Colonic mucosa (tissue), 4 donors: ENCODE data around the gene PHC1. TPM values are rescaled to one million over a fixed set of nuclear protein-coding genes. Genes with fewer than 3 reads are reported as not detected.

ENCODE experiments used
- DNase-seq: peaks from one replicate; pipeline ENCODE4 v3.0.0-alpha.2; 2020
- H3K27ac ChIP-seq: fragments of 200-600 bp; one replicate; pipeline ENCODE4 v1.8.0; 2021
- H3K27me3 ChIP-seq: fragments of 200-600 bp; one replicate; pipeline ENCODE4 v1.8.0; 2021
- H3K36me3 ChIP-seq: fragments of 200-600 bp; one replicate; pipeline ENCODE4 v1.8.0; 2021
- H3K4me1 ChIP-seq: fragments of 200-600 bp; one replicate; pipeline ENCODE4 v1.8.0; 2021; ENCODE audit warnings: mild to moderate bottlenecking
- H3K4me3 ChIP-seq: fragments of 200-600 bp; one replicate; pipeline ENCODE4 v1.8.0; 2021
- H3K9ac ChIP-seq, 2 donors: one replicate each; pipeline ENCODE4 v1.7.0; 2013; ENCODE audit warnings: control low read depth in 2 of 2, low read depth in 2 of 2, low read length in 2 of 2
- H3K9me3 ChIP-seq: fragments of 200-600 bp; one replicate; pipeline ENCODE4 v1.8.0; 2021
- CTCF ChIP-seq: fragments of 200-600 bp; IDR thresholded peaks from one replicate; pipeline ENCODE4 v1.8.0; 2022; ENCODE audit warnings: antibody characterized with exemption, mild to moderate bottlenecking
- intact Hi-C: fragments of 100-400 bp; cut with DNase I; formaldehyde crosslinking; loops from one replicate; pipeline ENCODE4 v1.14.1; 2022
- total RNA-seq, 2 donors: library from RNA; stranded (reverse); fragmentation: NEBNext Ultra II Directional in 1 of 2; extraction: Animal tissue kit (Norgen Biotek cat#: 25700) in 1 of 2; gene quantifications; one replicate each; pipeline ENCODE4 v1.2.1, GENCODE V29; 2021
- donor health status: healthy.
- donor health status: DM: no; HTN: no; CAD: no.
- donor health status: DM: no; HTN: no; CAD: no.

PHC1 gene
- total RNA-seq, 2 donors from 2014 or later, result 7.2 to 12.8 TPM

- intact Hi-C loops, result no loop called here
- H3K27me3 ChIP-seq, result no peaks in the 10 kb centered on the region
- TF ChIP-seq CTCF, result no peak
- H3K9me3 ChIP-seq, result no peaks in the 10 kb centered on the region
- H3K27ac ChIP-seq, result peak overlapping the region; percentile 93
- H3K4me1 ChIP-seq, result peaks cover 8% of the 10 kb centered on the region
- peak; percentile 27 for DNase-seq
- peak overlapping the region; percentile 80 to 92 for H3K9ac ChIP-seq
- peaks cover 6% of the 10 kb centered on the region for H3K36me3 ChIP-seq
- peak overlapping the region; percentile 89 for H3K4me3 ChIP-seq
Observed at GRCh38 chr12:8948701-8949341, 34.5 kb downstream of the PHC1 start.

DNA sequence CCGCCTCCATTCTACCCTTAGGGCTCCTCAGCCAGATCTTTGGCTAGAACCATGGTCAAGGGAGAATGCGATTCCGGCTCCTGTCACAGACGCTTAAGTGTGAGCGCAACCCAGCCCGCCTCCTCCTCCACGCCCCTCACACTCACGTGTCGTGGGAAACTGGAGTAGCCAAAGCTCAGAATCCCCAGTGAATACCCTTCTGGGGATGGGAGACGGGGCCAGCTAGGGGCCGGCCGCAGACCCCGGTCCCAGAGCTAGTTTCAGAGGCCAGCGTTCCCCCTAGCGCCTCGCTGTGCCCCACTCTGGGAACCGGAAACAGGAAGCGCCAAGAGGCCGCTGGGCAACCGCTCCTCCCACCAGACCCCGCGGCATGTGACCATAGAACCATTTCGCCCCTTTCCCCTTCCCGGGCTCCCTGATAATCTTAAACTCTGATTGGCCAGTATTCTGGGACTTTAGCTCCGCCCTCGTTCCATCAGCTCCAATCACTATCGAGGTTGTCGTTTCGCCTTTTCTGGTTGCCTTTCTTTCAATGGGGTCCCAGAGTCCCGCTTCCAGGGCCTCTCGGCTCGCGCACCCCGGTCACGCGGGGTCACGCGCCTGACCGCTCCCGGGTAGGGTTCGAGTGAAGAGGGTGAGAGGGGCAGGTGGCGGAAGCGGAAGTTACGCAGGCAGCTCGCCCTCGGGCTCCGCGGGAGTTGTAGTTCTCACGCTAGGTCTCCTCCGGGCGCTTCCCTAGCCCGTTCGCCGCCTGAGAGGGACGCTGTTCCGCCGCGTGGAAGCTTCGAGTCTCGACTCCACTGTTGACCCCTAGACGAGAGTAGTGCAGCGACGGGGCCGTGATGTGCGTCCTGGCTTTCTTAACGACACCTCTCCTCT lies 35.3 kb downstream of the PHC1 start, which contains the start of gene M6PR:
M6PR (minus strand) TSS at position 304 of the 879 bp plus-strand sequence. CDS start 3,241 bp downstream, outside the sequence.
- DNase-seq, result peak; percentile 94
- H3K27me3 ChIP-seq, result no peaks in the 10 kb centered on the region
- TF ChIP-seq CTCF, result peak; percentile 24
- intact Hi-C loops, result no loop called here
- H3K27ac ChIP-seq, result peak within 1 kb of the TSS; percentile 93
- H3K9ac ChIP-seq, result peak within 1 kb of the TSS; percentile 80 to 92
- H3K4me1 ChIP-seq, result peaks cover 8% of the 10 kb centered on the region
- peaks cover 6% of the 10 kb centered on the region for H3K36me3 ChIP-seq
- H3K4me3 ChIP-seq, result peak within 1 kb of the TSS; percentile 89
- H3K9me3 ChIP-seq, result no peaks in the 10 kb centered on the region

DNA sequence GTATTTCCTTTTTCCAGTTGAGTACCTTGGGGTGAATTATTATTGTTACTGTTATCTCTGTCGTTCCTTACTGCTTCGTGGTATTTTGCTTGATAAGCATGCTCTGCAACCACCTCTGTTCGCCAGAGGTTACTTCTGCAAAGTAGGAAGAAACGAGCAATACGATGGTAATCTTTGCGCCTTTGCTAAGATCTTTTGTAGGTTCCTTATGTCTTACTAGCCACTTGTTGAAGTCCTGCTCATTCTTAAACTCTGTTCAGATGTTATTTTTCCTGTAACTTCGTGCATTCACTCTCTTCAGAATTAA lies 35.9 kb downstream of the PHC1 start:
- peak overlapping the region; percentile 89 for H3K4me3 ChIP-seq
- peaks cover 4% of the 10 kb centered on the region for H3K36me3 ChIP-seq
- peak overlapping the region; percentile 93 for H3K27ac ChIP-seq
- intact Hi-C loops, result no loop called here
- DNase-seq, result no peak
- H3K9ac ChIP-seq, result peak overlapping the region; percentile 80 to 92
- H3K9me3 ChIP-seq, result no peaks in the 10 kb centered on the region
- H3K4me1 ChIP-seq, result peaks cover 8% of the 10 kb centered on the region
- no peak for TF ChIP-seq CTCF
- no peaks in the 10 kb centered on the region for H3K27me3 ChIP-seq

DNA sequence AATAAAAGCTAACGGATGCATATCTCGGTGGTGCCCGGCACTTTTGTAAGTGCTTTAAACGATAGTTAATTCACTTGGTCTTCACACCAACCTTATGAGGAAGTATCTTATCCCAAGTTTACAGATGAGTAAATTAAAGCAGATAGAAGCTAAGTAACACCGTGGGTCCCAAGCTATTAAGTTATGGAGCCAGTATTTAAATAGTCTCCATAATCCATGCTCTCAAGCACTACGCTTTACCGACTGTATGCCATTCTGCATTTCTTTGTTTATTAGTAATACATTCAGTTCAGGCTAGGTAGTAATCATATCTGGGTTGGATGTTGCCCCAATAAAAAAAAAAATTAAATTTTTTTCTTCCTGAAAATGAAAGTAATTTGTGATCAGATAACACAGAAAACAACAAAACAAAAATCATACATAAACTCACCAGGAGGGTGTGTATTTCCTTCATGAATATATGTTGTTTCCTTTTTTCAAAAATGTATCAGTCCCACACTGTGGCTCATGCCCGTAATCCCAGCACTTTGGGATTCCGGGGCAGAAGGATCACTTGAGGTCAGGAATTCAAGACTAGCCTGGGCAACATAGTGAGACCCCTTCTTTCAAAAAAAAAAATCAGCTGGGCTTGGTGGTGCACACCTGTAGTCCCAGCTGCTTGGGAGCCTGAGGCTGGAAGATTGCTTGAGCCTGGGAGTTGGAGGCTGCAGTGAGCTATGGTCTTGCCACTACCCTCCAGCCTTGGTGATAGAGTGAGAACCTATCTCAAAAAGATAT lies 36.6 kb downstream of the PHC1 start:
- DNase-seq, result no peak
- intact Hi-C loops, result no loop called here
- Histone ChIP-seq H3K4me3 (peak overlapping the region; percentile 89), H3K36me3 (no peaks in the 10 kb centered on the region), H3K9ac (peak overlapping the region in 1 of 2 donors; percentile 92), H3K9me3 (no peaks in the 10 kb centered on the region), H3K27ac (peak overlapping the region; percentile 93), H3K27me3 (no peaks in the 10 kb centered on the region), H3K4me1 (peaks cover 8% of the 10 kb centered on the region)
- TF ChIP-seq CTCF, result no peak

GRCh38 chr12:8951744-8952143 lies 37.4 kb downstream of the PHC1 start:
- no peaks in the 10 kb centered on the region for H3K36me3 ChIP-seq
- H3K4me3 ChIP-seq, result no peak overlapping the region
- no peak overlapping the region for H3K9ac ChIP-seq
- peaks cover 8% of the 10 kb centered on the region for H3K4me1 ChIP-seq
- no peak for TF ChIP-seq CTCF
- no peak overlapping the region for H3K27ac ChIP-seq
- intact Hi-C loops, result no loop called here
- DNase-seq, result no peak
- no peaks in the 10 kb centered on the region for H3K27me3 ChIP-seq
- H3K9me3 ChIP-seq, result no peaks in the 10 kb centered on the region
